ENCODE results near the gene LMO1. TPM values are rescaled to one million over a fixed set of nuclear protein-coding genes. Genes with fewer than 3 reads are reported as not detected.

LMO1 gene
- total RNA-seq, 2 donors from 2014 or later = not detected

DNA sequence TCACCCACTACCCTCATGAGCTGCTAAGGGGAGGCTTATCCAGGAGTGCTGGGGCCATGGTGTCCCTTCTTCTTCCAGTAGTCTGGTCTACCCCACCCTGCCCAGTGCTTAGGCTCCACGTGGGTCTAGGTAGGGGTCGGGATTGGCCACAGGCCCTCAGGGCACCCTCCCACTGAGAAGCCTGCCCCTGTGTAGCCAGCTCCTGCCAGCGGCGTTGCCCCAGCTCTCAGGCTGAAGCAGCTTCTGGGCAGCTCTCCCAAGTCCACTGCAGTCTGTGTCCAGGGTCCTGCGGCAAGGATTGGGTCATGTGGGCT, 70.8 kb downstream of the LMO1 start:
- peak in 1 of 2 donors; percentile 6 for TF ChIP-seq CTCF (IDR thresholded peaks at IDR 0.05)
- no peak for DNase-seq (ENCODE audit: low spot score)
- Histone ChIP-seq H3K9me3 (no peaks in the 10 kb centered on the region), H3K4me3 (no peak overlapping the region), H3K36me3 (no peaks in the 10 kb centered on the region), H3K4me1 (no peaks in the 10 kb centered on the region), H3K27ac (no peak overlapping the region), H3K27me3 (no peaks in the 10 kb centered on the region)

DNA sequence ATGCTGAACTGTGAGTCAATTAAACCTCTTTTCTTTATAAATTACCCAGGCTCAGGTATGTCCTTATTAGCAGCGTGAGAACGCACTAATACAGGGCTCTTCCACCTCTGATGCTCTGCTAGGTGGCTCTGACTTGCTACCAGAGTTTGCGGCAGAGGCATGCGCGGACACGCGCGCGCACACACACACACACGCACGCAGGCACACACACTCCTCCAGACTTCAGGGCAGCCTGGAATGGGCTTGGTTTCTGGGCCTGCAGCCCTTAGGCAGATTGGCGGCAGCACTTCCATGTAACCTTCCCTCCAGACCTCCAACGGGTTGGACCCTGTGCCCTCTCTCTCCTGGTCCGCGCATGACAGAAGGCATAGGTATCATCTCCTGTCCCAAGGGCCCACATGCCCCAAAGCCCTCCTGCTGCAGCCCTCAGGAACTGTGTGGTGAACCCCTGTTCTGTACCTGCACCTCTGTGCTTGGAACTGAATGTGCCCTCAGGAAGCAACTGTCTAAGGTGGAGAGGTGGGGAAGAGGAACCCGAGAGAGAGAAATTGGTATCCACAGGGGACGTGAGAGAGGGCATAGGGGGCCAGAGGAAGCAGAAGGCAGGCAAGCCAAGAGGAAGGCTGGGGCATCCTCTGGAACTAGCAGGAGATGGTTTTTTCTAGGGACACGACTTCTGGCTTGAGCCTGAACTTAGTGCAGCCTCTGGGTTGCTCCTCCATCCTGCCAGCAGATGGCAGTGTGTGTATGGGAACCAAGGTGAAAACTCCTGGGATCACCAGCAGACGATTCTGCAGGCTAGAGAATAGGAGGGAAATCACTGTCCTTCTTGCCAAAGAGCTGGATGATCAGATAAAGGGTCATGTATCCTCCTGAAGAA, 71.4 kb downstream of the LMO1 start:
- TF ChIP-seq CTCF (IDR thresholded peaks at IDR 0.05) = peak; percentile 55 to 86
- Histone ChIP-seq H3K9me3 (no peaks in the 10 kb centered on the region), H3K27me3 (no peaks in the 10 kb centered on the region), H3K36me3 (no peaks in the 10 kb centered on the region), H3K4me3 (no peak overlapping the region), H3K4me1 (no peaks in the 10 kb centered on the region), H3K27ac (no peak overlapping the region)
- DNase-seq (ENCODE audit: low spot score) = no peak

GRCh38 chr11:8190431-8190830, 73.2 kb downstream of the LMO1 start:
- no peaks in the 10 kb centered on the region for H3K9me3 ChIP-seq
- no peak for DNase-seq (ENCODE audit: low spot score)

GRCh38 chr11:8186429-8186828, 77.2 kb downstream of the LMO1 start:
- no peak overlapping the region for H3K27ac ChIP-seq
- H3K4me3 ChIP-seq = no peak overlapping the region
- no peak for DNase-seq (ENCODE audit: low spot score)
- H3K36me3 ChIP-seq = no peaks in the 10 kb centered on the region
- TF ChIP-seq CTCF (IDR thresholded peaks at IDR 0.05) = no peak
- no peaks in the 10 kb centered on the region for H3K27me3 ChIP-seq
- no peaks in the 10 kb centered on the region for H3K4me1 ChIP-seq
- H3K9me3 ChIP-seq = no peaks in the 10 kb centered on the region

More at GRCh38 chr11:8190431-8190830, 73.2 kb downstream of the LMO1 start:
- TF ChIP-seq CTCF (IDR thresholded peaks at IDR 0.05) = no peak
- Histone ChIP-seq H3K4me3 (no peak overlapping the region), H3K27ac (no peak overlapping the region), H3K4me1 (no peaks in the 10 kb centered on the region), H3K36me3 (no peaks in the 10 kb centered on the region), H3K27me3 (no peaks in the 10 kb centered on the region)

GRCh38 chr11:8183111-8183510, 80.6 kb downstream of the LMO1 start:
- no peaks in the 10 kb centered on the region for H3K27me3 ChIP-seq
- no peaks in the 10 kb centered on the region for H3K4me1 ChIP-seq
- H3K9me3 ChIP-seq = no peaks in the 10 kb centered on the region
- H3K27ac ChIP-seq = no peak overlapping the region
- no peak for DNase-seq (ENCODE audit: low spot score)
- TF ChIP-seq CTCF (IDR thresholded peaks at IDR 0.05) = no peak
- no peaks in the 10 kb centered on the region for H3K36me3 ChIP-seq
- no peak overlapping the region for H3K4me3 ChIP-seq

DNA sequence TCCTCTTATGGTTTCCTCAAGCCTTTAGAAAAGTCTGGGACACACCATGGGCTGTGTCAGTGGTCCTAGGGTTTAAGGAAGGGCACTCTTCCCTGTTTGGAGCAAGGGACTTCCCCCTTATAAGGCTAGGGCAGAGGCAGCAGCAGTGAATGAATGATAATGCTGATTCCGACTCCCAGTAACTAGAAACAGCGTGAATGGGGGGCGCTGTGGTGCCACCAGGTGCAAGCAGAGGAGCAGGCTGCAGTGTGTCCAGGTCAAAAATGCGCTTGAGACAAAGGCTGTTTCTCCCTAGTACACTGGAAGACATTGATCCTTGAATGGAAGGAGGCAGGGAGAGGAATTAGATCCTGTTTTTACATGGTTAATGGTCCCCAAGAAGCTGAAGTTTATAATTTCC, 83.2 kb downstream of the LMO1 start:
- no peak for DNase-seq (ENCODE audit: low spot score)
- no peaks in the 10 kb centered on the region for H3K4me1 ChIP-seq
- H3K27ac ChIP-seq = no peak overlapping the region
- H3K36me3 ChIP-seq = no peaks in the 10 kb centered on the region
- H3K4me3 ChIP-seq = no peak overlapping the region
- H3K9me3 ChIP-seq = no peaks in the 10 kb centered on the region
- no peak for TF ChIP-seq CTCF (IDR thresholded peaks at IDR 0.05)
- H3K27me3 ChIP-seq = no peaks in the 10 kb centered on the region
